ENCODE results near the gene HSPG2.

Gene HSPG2

GRCh38 chr1:21814981-21815582 is 122.0 kb downstream of the HSPG2 start:
- H3K9ac ChIP-seq (ENCODE audit: low read length in 5 of 5): no peak overlapping the region
- H3K36me3 ChIP-seq (ENCODE audit: control insufficient read depth in 5 of 5, insufficient read depth in 5 of 5, low read length in 5 of 5): peaks cover 0 to 3% (median 0%) of the 10 kb centered on the region in 5 donors
- H3K27me3 ChIP-seq (ENCODE audit: control insufficient read depth in 5 of 5, insufficient read depth in 4 of 5, low read length in 5 of 5): no peaks in the 10 kb centered on the region
- no peaks in the 10 kb centered on the region for H3K9me3 ChIP-seq (ENCODE audit: control insufficient read depth in 5 of 5, low read length in 5 of 5)
- H3K4me1 ChIP-seq (ENCODE audit: control insufficient read depth in 5 of 5, insufficient read depth in 5 of 5, low read length in 5 of 5): peaks cover 2 to 40% (median 25%) of the 10 kb centered on the region in 5 donors
- H3K4me3 ChIP-seq (ENCODE audit: low read depth in 1 of 5, low read length in 5 of 5): peak overlapping the region in 1 of 5 donors; percentile 61
- no peak overlapping the region for H3K27ac ChIP-seq (ENCODE audit: low read depth, low read length)

DNA sequence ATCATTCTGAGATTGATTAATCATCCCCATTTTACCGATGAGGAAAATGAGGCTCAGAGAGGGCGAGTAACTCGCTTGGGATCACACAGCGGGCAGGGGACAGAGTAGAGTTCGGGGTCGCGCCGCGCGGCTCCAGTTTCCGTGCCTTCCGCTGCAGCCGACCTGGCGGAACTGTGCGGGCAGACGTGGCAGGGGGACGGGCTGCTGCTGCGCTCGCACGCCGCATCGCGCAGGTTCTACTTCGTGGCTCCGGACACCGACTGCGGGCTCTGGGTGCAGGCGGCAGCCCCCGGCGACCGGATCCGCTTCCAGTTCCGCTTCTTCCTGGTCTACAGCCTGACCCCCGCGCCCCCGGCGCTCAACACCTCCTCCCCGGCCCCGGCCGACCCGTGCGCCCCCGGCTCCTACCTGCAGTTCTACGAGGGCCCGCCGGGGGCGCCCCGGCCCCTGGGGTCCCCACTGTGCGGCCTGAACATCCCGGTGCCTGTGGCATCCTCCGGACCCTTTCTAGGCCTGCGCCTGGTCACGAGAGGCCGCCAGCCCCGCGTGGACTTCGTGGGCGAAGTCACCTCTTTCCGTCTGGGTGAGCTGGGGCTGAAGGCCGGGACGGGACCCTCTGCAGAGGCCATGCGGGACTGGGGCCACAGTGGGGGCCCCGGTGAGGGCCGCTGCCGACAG is 122.7 kb downstream of the HSPG2 start:
- H3K4me3 ChIP-seq (ENCODE audit: low read depth in 1 of 5, low read length in 5 of 5): peak overlapping the region in 4 of 5 donors; percentile 36 to 61 (median 38)

DNA sequence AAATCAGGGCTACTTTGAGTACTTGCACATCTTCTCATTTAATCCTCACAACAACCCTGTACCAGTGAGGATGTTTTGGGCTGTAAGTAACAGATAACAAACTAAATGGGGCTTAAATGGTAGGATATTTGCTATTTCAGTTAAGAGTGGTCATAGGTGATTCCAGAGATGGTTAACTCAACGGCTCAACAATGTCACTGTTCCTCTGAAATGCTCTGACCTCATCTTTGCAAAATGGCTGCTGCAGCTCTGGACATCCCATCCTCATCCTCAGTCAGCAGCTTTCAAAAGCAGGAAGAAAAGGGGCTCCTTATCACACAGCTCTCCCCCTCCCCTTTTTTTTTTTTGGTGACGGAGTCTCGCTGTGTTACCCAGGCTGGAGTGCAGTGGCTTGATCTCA is 123.6 kb downstream of the HSPG2 start:
- Histone ChIP-seq H3K9ac (ENCODE audit: low read length in 5 of 5) (no peak overlapping the region), H3K27me3 (ENCODE audit: control insufficient read depth in 5 of 5, insufficient read depth in 4 of 5, low read length in 5 of 5) (no peaks in the 10 kb centered on the region), H3K9me3 (ENCODE audit: control insufficient read depth in 5 of 5, low read length in 5 of 5) (no peaks in the 10 kb centered on the region)

More for the DNA sequence above, 122.7 kb downstream of the HSPG2 start:
- no peak overlapping the region for H3K27ac ChIP-seq (ENCODE audit: low read depth, low read length)
- H3K4me1 ChIP-seq (ENCODE audit: control insufficient read depth in 5 of 5, insufficient read depth in 5 of 5, low read length in 5 of 5): peaks cover 2 to 40% (median 25%) of the 10 kb centered on the region in 5 donors
- H3K27me3 ChIP-seq (ENCODE audit: control insufficient read depth in 5 of 5, insufficient read depth in 4 of 5, low read length in 5 of 5): no peaks in the 10 kb centered on the region
- H3K9me3 ChIP-seq (ENCODE audit: control insufficient read depth in 5 of 5, low read length in 5 of 5): no peaks in the 10 kb centered on the region
- no peaks in the 10 kb centered on the region for H3K36me3 ChIP-seq (ENCODE audit: control insufficient read depth in 5 of 5, insufficient read depth in 5 of 5, low read length in 5 of 5)
- peak overlapping the region in 2 of 5 donors; percentile 42 to 51 for H3K9ac ChIP-seq (ENCODE audit: low read length in 5 of 5)

GRCh38 chr1:21811875-21812305 is 125.2 kb downstream of the HSPG2 start, which contains the start of gene LDLRAD2:
LDLRAD2 (plus strand) TSS chr1:21812265; CDS start chr1:21812452, 187 bp downstream.
- Histone ChIP-seq H3K36me3 (ENCODE audit: control insufficient read depth in 5 of 5, insufficient read depth in 5 of 5, low read length in 5 of 5) (no peaks in the 10 kb centered on the region), H3K27me3 (ENCODE audit: control insufficient read depth in 5 of 5, insufficient read depth in 4 of 5, low read length in 5 of 5) (no peaks in the 10 kb centered on the region), H3K9ac (ENCODE audit: low read length in 5 of 5) (no peak within 1 kb of the TSS), H3K4me1 (ENCODE audit: control insufficient read depth in 5 of 5, insufficient read depth in 5 of 5, low read length in 5 of 5) (peaks cover 2 to 34% (median 23%) of the 10 kb centered on the region in 5 donors), H3K9me3 (ENCODE audit: control insufficient read depth in 5 of 5, low read length in 5 of 5) (no peaks in the 10 kb centered on the region), H3K4me3 (ENCODE audit: low read depth in 1 of 5, low read length in 5 of 5) (no peak within 1 kb of the TSS), H3K27ac (ENCODE audit: low read depth, low read length) (no peak within 1 kb of the TSS)

More for the DNA sequence above, 123.6 kb downstream of the HSPG2 start:
- Histone ChIP-seq H3K4me3 (ENCODE audit: low read depth in 1 of 5, low read length in 5 of 5) (no peak overlapping the region), H3K36me3 (ENCODE audit: control insufficient read depth in 5 of 5, insufficient read depth in 5 of 5, low read length in 5 of 5) (no peaks in the 10 kb centered on the region), H3K27ac (ENCODE audit: low read depth, low read length) (no peak overlapping the region), H3K4me1 (ENCODE audit: control insufficient read depth in 5 of 5, insufficient read depth in 5 of 5, low read length in 5 of 5) (peaks cover 2 to 39% (median 25%) of the 10 kb centered on the region in 5 donors)

- Histone ChIP-seq H3K36me3 (ENCODE audit: control insufficient read depth in 5 of 5, insufficient read depth in 5 of 5, low read length in 5 of 5) (no peaks in the 10 kb centered on the region), H3K4me3 (ENCODE audit: low read depth in 1 of 5, low read length in 5 of 5) (no peak overlapping the region), H3K27ac (ENCODE audit: low read depth, low read length) (no peak overlapping the region), H3K4me1 (ENCODE audit: control insufficient read depth in 5 of 5, insufficient read depth in 5 of 5, low read length in 5 of 5) (no peaks in the 10 kb centered on the region), H3K9me3 (ENCODE audit: control insufficient read depth in 5 of 5, low read length in 5 of 5) (no peaks in the 10 kb centered on the region), H3K9ac (ENCODE audit: low read length in 5 of 5) (no peak overlapping the region), H3K27me3 (ENCODE audit: control insufficient read depth in 5 of 5, insufficient read depth in 4 of 5, low read length in 5 of 5) (no peaks in the 10 kb centered on the region)
Measured at GRCh38 chr1:21804536-21804935, 132.6 kb downstream of the HSPG2 start.

GRCh38 chr1:21801100-21801499 is 136.0 kb downstream of the HSPG2 start:
- Histone ChIP-seq H3K9me3 (ENCODE audit: control insufficient read depth in 5 of 5, low read length in 5 of 5) (no peaks in the 10 kb centered on the region), H3K27ac (ENCODE audit: low read depth, low read length) (no peak overlapping the region)

DNA sequence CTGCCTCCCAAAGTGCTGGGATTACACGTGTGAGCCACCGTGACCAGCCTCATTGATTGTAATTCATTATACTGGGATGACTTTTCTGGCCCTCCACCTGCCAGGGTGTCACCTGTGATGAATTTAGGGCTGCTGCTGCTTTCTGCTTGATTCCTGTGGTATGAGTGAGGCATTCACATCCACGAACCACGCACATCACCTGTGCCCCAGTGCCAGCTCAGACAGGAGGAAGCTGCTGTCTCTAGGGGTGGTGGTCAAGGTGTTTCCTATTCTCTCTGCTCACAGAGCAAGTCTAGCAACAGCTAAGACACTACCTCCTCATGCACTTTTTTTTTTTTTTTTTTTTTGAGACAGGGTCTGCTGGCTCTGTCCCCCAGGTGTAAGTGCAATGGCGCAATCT is 137.4 kb downstream of the HSPG2 start:
- Histone ChIP-seq H3K27ac (ENCODE audit: low read depth, low read length) (no peak overlapping the region), H3K27me3 (ENCODE audit: control insufficient read depth in 5 of 5, insufficient read depth in 4 of 5, low read length in 5 of 5) (no peaks in the 10 kb centered on the region), H3K4me3 (ENCODE audit: low read depth in 1 of 5, low read length in 5 of 5) (no peak overlapping the region), H3K36me3 (ENCODE audit: control insufficient read depth in 5 of 5, insufficient read depth in 5 of 5, low read length in 5 of 5) (no peaks in the 10 kb centered on the region), H3K9me3 (ENCODE audit: control insufficient read depth in 5 of 5, low read length in 5 of 5) (peaks cover 0 to 5% (median 2%) of the 10 kb centered on the region in 5 donors), H3K4me1 (ENCODE audit: control insufficient read depth in 5 of 5, insufficient read depth in 5 of 5, low read length in 5 of 5) (no peaks in the 10 kb centered on the region), H3K9ac (ENCODE audit: low read length in 5 of 5) (no peak overlapping the region)

More at GRCh38 chr1:21801100-21801499, 136.0 kb downstream of the HSPG2 start:
- H3K9ac ChIP-seq (ENCODE audit: low read length in 5 of 5): no peak overlapping the region
- no peak overlapping the region for H3K4me3 ChIP-seq (ENCODE audit: low read depth in 1 of 5, low read length in 5 of 5)
- H3K27me3 ChIP-seq (ENCODE audit: control insufficient read depth in 5 of 5, insufficient read depth in 4 of 5, low read length in 5 of 5): no peaks in the 10 kb centered on the region
- no peaks in the 10 kb centered on the region for H3K36me3 ChIP-seq (ENCODE audit: control insufficient read depth in 5 of 5, insufficient read depth in 5 of 5, low read length in 5 of 5)
- H3K4me1 ChIP-seq (ENCODE audit: control insufficient read depth in 5 of 5, insufficient read depth in 5 of 5, low read length in 5 of 5): no peaks in the 10 kb centered on the region

DNA sequence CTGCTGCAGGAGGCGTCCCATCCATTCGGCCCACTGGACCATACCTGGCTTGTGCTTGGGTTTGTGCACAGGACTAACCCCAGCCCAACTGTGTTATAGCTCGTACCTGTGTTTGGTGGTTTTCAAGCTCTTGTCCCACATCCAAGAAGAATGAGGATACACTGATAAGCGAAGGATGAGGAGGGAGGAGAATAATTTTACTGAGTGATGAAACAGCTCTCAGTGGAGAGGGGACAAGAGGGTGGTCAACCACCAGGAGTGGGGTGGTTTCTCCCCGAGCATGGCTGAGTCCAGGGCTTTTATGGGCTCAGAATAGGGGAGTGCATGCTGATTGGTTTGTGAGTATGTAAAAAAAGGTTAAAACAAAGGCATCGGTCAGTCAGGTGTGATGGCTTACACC is 142.0 kb downstream of the HSPG2 start:
- Histone ChIP-seq H3K9ac (ENCODE audit: low read length in 5 of 5) (no peak overlapping the region), H3K4me3 (ENCODE audit: low read depth in 1 of 5, low read length in 5 of 5) (no peak overlapping the region), H3K27me3 (ENCODE audit: control insufficient read depth in 5 of 5, insufficient read depth in 4 of 5, low read length in 5 of 5) (no peaks in the 10 kb centered on the region), H3K36me3 (ENCODE audit: control insufficient read depth in 5 of 5, insufficient read depth in 5 of 5, low read length in 5 of 5) (no peaks in the 10 kb centered on the region), H3K9me3 (ENCODE audit: control insufficient read depth in 5 of 5, low read length in 5 of 5) (peaks cover 0 to 6% (median 2%) of the 10 kb centered on the region in 5 donors), H3K27ac (ENCODE audit: low read depth, low read length) (no peak overlapping the region), H3K4me1 (ENCODE audit: control insufficient read depth in 5 of 5, insufficient read depth in 5 of 5, low read length in 5 of 5) (no peaks in the 10 kb centered on the region)

DNA sequence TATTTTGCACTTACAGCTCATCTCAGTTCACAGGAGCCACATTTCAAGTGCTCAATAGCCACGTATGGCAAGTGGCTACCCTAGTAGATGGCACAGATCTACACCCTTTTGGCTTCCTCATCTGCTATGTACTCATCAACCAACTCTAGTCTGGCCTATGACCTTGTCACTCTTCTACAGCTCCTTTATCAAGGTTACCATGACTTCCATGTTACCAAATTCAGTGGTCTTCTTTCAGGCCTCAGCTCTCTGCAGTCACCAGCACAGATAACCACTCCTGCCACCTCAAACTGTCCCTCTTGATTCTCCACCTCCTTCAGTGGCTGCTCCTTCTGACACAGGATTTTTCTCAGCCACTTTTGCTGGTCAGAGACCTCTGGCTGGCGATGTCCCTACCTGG is 142.5 kb downstream of the HSPG2 start:
- no peak overlapping the region for H3K27ac ChIP-seq (ENCODE audit: low read depth, low read length)
- H3K4me3 ChIP-seq (ENCODE audit: low read depth in 1 of 5, low read length in 5 of 5): no peak overlapping the region
- H3K27me3 ChIP-seq (ENCODE audit: control insufficient read depth in 5 of 5, insufficient read depth in 4 of 5, low read length in 5 of 5): no peaks in the 10 kb centered on the region
- H3K36me3 ChIP-seq (ENCODE audit: control insufficient read depth in 5 of 5, insufficient read depth in 5 of 5, low read length in 5 of 5): no peaks in the 10 kb centered on the region
- H3K4me1 ChIP-seq (ENCODE audit: control insufficient read depth in 5 of 5, insufficient read depth in 5 of 5, low read length in 5 of 5): no peaks in the 10 kb centered on the region
- peaks cover 0 to 6% (median 2%) of the 10 kb centered on the region in 5 donors for H3K9me3 ChIP-seq (ENCODE audit: control insufficient read depth in 5 of 5, low read length in 5 of 5)
- H3K9ac ChIP-seq (ENCODE audit: low read length in 5 of 5): no peak overlapping the region

DNA sequence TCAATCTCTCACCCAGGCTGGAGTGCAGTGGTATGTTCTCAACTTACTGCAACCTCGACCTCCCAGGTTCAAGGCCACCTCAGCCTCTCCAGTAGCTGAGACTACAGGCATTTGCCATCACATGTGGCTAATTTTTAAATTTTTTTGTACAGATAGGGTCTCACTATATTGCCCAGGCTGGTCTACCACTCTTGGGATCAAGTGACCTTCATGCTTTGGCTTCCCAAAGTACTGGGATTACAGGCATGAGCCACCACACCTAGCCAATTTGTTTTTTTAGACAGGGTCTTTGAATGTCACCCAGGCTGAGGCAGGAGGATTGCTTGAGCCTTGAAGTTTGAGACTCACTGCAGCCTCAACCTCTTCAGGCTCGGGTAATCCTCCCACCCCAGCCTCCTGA is 144.0 kb downstream of the HSPG2 start:
- H3K27ac ChIP-seq (ENCODE audit: low read depth, low read length): no peak overlapping the region
- no peak overlapping the region for H3K4me3 ChIP-seq (ENCODE audit: low read depth in 1 of 5, low read length in 5 of 5)
- no peak overlapping the region for H3K9ac ChIP-seq (ENCODE audit: low read length in 5 of 5)
- no peaks in the 10 kb centered on the region for H3K36me3 ChIP-seq (ENCODE audit: control insufficient read depth in 5 of 5, insufficient read depth in 5 of 5, low read length in 5 of 5)
- no peaks in the 10 kb centered on the region for H3K4me1 ChIP-seq (ENCODE audit: control insufficient read depth in 5 of 5, insufficient read depth in 5 of 5, low read length in 5 of 5)
- H3K9me3 ChIP-seq (ENCODE audit: control insufficient read depth in 5 of 5, low read length in 5 of 5): peaks cover 0 to 6% (median 2%) of the 10 kb centered on the region in 5 donors
- no peaks in the 10 kb centered on the region for H3K27me3 ChIP-seq (ENCODE audit: control insufficient read depth in 5 of 5, insufficient read depth in 4 of 5, low read length in 5 of 5)
